ENCODE results near the gene NBEA.

The NBEA gene

DNA sequence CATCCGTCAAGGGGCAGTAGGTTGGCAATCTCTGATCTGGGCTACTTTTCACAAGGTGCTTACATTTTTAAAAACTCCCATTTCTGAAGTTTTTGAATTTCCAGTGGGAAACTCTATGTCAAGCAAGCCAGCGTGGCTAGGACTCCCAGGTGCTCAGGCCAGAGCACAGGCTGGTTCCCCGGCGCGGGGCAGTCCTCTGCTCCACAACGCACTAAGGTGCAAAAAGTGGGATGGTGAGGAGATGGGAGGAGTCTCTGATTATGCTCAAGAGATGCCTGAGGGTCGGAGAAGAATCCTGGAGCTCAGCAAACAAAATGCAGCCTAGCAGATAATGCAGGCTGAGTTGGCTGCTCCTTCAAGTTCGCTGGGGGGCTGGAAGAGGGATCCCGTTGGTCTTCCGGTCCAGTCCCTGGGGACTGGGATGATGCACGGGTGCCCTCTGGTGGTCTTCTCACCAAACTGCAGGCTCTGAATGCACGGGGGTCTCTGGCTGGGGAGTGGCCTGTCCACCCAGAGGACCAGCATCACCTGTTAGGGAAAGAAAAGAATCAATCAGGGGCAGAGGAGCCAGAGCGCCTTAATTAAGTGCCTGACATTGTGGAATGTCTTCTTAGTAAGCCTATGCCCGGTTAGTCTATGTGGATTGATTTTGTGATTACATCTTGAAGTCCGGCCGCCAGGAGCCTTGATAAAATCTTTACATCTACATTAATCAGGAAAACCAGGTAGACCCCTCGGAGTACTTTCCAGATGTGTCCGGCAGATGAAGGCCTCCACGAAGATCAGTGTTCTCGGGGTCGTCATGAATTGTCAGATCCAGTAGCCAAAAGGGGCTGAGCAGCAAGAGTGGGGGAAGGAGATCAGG, 778.9 kb downstream of the NBEA start:
- Histone ChIP-seq H3K27ac (ENCODE audit: extremely low read depth, low read depth, low read length) (no peak overlapping the region), H3K4me1 (ENCODE audit: control insufficient read depth, insufficient read depth, low read length) (no peaks in the 10 kb centered on the region), H3K9me3 (ENCODE audit: control insufficient read depth, insufficient read depth, low read depth, low read length) (no peaks in the 10 kb centered on the region), H3K4me3 (ENCODE audit: low read depth, low read length) (peak overlapping the region; percentile 18), H3K36me3 (ENCODE audit: control insufficient read depth in 2 of 2, insufficient read depth in 1 of 2, low read length in 2 of 2) (no peaks in the 10 kb centered on the region)
- ChIA-PET CTCF (interaction anchor here (0.6 to 1.7 kb wide), 9 partner anchors 8 to 233 kb away, joined by 3 to 8 read pairs (median 3); no protein-coding TSS in a partner anchor), POLR2A (no interaction called here)
- TF ChIP-seq ZNF501 (tag by site-specific recombination; IDR thresholded peaks at IDR 0.05), result peak; percentile 63; the same call in 1 of the 2 replicates
- peak; percentile 25; the same call in 1 of the 2 replicates for TF ChIP-seq ZNF600 (tag by site-specific recombination; IDR thresholded peaks at IDR 0.05)
- TF ChIP-seq IKZF3 (tag by site-specific recombination; IDR thresholded peaks at IDR 0.05), result peak; percentile 58; the same call in 1 of the 2 replicates
- no peak for TF ChIP-seq ZNF785 (tag by site-specific recombination; IDR thresholded peaks at IDR 0.05)
- no peak for TF ChIP-seq ZBTB26 (tag by site-specific recombination; optimal IDR thresholded peaks at IDR 0.05)
- TF ChIP-seq, protein P1, sequence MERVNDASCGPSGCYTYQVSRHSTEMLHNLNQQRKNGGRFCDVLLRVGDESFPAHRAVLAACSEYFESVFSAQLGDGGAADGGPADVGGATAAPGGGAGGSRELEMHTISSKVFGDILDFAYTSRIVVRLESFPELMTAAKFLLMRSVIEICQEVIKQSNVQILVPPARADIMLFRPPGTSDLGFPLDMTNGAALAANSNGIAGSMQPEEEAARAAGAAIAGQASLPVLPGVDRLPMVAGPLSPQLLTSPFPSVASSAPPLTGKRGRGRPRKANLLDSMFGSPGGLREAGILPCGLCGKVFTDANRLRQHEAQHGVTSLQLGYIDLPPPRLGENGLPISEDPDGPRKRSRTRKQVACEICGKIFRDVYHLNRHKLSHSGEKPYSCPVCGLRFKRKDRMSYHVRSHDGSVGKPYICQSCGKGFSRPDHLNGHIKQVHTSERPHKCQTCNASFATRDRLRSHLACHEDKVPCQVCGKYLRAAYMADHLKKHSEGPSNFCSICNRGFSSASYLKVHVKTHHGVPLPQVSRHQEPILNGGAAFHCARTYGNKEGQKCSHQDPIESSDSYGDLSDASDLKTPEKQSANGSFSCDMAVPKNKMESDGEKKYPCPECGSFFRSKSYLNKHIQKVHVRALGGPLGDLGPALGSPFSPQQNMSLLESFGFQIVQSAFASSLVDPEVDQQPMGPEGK (tag by site-specific recombination; IDR thresholded peaks at IDR 0.05), result peak; percentile 61
- TF ChIP-seq, protein P2, sequence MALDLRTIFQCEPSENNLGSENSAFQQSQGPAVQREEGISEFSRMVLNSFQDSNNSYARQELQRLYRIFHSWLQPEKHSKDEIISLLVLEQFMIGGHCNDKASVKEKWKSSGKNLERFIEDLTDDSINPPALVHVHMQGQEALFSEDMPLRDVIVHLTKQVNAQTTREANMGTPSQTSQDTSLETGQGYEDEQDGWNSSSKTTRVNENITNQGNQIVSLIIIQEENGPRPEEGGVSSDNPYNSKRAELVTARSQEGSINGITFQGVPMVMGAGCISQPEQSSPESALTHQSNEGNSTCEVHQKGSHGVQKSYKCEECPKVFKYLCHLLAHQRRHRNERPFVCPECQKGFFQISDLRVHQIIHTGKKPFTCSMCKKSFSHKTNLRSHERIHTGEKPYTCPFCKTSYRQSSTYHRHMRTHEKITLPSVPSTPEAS (tag by site-specific recombination; IDR thresholded peaks at IDR 0.05), result no peak
- TF ChIP-seq BCL11A (tag by site-specific recombination; IDR thresholded peaks at IDR 0.05; ENCODE audit: low read depth), result no peak
- TF ChIP-seq GLIS2 (tag by site-specific recombination; IDR thresholded peaks at IDR 0.05), result peak; percentile 82
- TF ChIP-seq HIC1 (tag by site-specific recombination; IDR thresholded peaks at IDR 0.05), result no peak
- no peak for TF ChIP-seq PRDM10 (tag by site-specific recombination; IDR thresholded peaks at IDR 0.05)
- TF ChIP-seq ZNF544 (tag by site-specific recombination; IDR thresholded peaks at IDR 0.05), result no peak
- TF ChIP-seq, protein P3, sequence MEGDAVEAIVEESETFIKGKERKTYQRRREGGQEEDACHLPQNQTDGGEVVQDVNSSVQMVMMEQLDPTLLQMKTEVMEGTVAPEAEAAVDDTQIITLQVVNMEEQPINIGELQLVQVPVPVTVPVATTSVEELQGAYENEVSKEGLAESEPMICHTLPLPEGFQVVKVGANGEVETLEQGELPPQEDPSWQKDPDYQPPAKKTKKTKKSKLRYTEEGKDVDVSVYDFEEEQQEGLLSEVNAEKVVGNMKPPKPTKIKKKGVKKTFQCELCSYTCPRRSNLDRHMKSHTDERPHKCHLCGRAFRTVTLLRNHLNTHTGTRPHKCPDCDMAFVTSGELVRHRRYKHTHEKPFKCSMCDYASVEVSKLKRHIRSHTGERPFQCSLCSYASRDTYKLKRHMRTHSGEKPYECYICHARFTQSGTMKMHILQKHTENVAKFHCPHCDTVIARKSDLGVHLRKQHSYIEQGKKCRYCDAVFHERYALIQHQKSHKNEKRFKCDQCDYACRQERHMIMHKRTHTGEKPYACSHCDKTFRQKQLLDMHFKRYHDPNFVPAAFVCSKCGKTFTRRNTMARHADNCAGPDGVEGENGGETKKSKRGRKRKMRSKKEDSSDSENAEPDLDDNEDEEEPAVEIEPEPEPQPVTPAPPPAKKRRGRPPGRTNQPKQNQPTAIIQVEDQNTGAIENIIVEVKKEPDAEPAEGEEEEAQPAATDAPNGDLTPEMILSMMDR (tag by site-specific recombination; IDR thresholded peaks at IDR 0.05), result peak; percentile 76
- no peak for TF ChIP-seq ZNF146 (tag by site-specific recombination; IDR thresholded peaks at IDR 0.05)
- TF ChIP-seq ZNF391 (tag by site-specific recombination; IDR thresholded peaks at IDR 0.05; ENCODE audit: borderline replicate concordance, low read depth), result no peak
- peak; percentile 82 for TF ChIP-seq ZNF654 (tag by site-specific recombination; IDR thresholded peaks at IDR 0.05; ENCODE audit: low read depth)
- TF ChIP-seq ZNF596 (tag by site-specific recombination; IDR thresholded peaks at IDR 0.05), result no peak
- no peak for TF ChIP-seq ZNF777 (tag by site-specific recombination; IDR thresholded peaks at IDR 0.05; ENCODE audit: borderline replicate concordance)
- TF ChIP-seq ZNF530 (tag by site-specific recombination; IDR thresholded peaks at IDR 0.05; ENCODE audit: low read depth), result no peak
- TF ChIP-seq ZBTB48 (tag by site-specific recombination; IDR thresholded peaks at IDR 0.05), result 0 out of 2 replicates have a peak, but pooled peaks have one; percentile 21
- TF ChIP-seq ZBTB17 (tag by site-specific recombination; IDR thresholded peaks at IDR 0.05), result 0 out of 2 replicates have a peak, but pooled peaks have one; percentile 35
- TF ChIP-seq SCRT2 (tag by site-specific recombination; IDR thresholded peaks at IDR 0.05), result 0 out of 2 replicates have a peak, but pooled peaks have one; percentile 21
- TF ChIP-seq ZNF626 (tag by site-specific recombination; IDR thresholded peaks at IDR 0.05), result no peak
- TF ChIP-seq ZBTB20 (tag by site-specific recombination; IDR thresholded peaks at IDR 0.05), result peak; percentile 37; the same call in 1 of the 2 replicates
- no peak for TF ChIP-seq ZNF48 (tag by site-specific recombination; IDR thresholded peaks at IDR 0.05)
